ENCODE data around the gene SH3RF3.

The SH3RF3 gene

GRCh38 chr2:109383505-109384307, 254.7 kb downstream of the SH3RF3 start:
- no peak for DNase-seq

- DNase-seq = no peak
Measured at GRCh38 chr2:109384308-109385271, 255.6 kb downstream of the SH3RF3 start.

GRCh38 chr2:109385506-109385905, 256.5 kb downstream of the SH3RF3 start:
- no peak for DNase-seq

- DNase-seq = no peak
Measured at GRCh38 chr2:109386004-109386695, 257.1 kb downstream of the SH3RF3 start.

GRCh38 chr2:109387221-109387735, 258.3 kb downstream of the SH3RF3 start:
- no peak for DNase-seq

GRCh38 chr2:109387778-109388469, 258.9 kb downstream of the SH3RF3 start:
- DNase-seq = no peak

- no peak for DNase-seq
Measured at GRCh38 chr2:109391243-109391642, 262.2 kb downstream of the SH3RF3 start.

GRCh38 chr2:109392140-109392539, 263.1 kb downstream of the SH3RF3 start:
- DNase-seq = no peak

GRCh38 chr2:109392816-109393661, 264.0 kb downstream of the SH3RF3 start:
- DNase-seq = no peak

GRCh38 chr2:109393662-109393972, 264.6 kb downstream of the SH3RF3 start:
- DNase-seq = no peak

GRCh38 chr2:109395494-109396201, 266.6 kb downstream of the SH3RF3 start:
- no peak for DNase-seq

GRCh38 chr2:109396202-109397180, 267.5 kb downstream of the SH3RF3 start:
- no peak for DNase-seq

- DNase-seq = no peak
Measured at GRCh38 chr2:109397893-109398292, 268.9 kb downstream of the SH3RF3 start.

GRCh38 chr2:109398366-109399015, 269.5 kb downstream of the SH3RF3 start:
- no peak for DNase-seq

- DNase-seq = no peak
Measured at GRCh38 chr2:109399066-109399465, 270.1 kb downstream of the SH3RF3 start.

GRCh38 chr2:109400102-109400501, 271.1 kb downstream of the SH3RF3 start:
- no peak for DNase-seq

- no peak for DNase-seq
Measured at GRCh38 chr2:109401370-109401769, 272.4 kb downstream of the SH3RF3 start.

- no peak for DNase-seq
Measured at GRCh38 chr2:109402180-109402579, 273.2 kb downstream of the SH3RF3 start.
